NCI-H1436 (cell line): Measurements from ENCODE around the gene IL32.

Experiments used
- DNase-seq: peaks from one replicate; lab custom pipeline; 2025; lab: John Stamatoyannopoulos, UW

Gene IL32

DNA sequence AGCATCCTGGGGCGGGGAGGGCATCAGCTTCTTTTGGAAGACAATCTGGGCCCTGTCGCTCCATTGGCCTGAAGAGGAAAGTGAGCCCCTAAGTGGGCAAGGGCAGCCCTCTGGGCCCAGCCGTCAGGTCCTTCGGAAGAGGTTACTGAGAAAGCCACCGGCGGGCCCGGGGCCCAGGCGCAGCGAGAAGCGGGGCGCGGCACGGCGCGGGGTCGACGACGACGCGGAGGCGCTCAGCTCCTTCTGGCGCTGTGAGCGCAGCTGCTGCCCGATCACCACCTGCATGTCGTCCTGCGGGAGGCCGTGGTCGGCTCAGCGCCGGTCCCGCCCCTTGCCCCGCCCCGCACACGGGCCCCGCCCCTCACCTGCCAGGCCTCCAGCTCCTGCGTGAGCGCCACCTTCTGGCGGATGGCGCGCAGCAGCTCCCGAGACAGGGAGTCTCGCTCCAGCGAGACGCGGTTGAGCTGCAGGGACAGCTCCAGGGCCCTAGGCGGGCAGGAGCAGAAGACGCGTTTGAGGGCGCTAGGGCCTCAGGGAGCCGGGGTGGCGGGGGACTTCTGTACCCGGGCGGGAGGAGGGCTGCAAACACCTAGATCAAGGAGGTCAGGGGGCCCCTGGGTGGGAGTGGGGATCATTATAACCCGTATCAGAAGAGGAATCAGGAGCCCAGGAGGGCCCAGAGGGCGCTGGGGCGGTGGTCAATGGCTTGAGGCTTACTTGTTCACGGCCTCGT, 37.3 kb upstream of the IL32 start:
- DNase-seq = peak; percentile 87

DNA sequence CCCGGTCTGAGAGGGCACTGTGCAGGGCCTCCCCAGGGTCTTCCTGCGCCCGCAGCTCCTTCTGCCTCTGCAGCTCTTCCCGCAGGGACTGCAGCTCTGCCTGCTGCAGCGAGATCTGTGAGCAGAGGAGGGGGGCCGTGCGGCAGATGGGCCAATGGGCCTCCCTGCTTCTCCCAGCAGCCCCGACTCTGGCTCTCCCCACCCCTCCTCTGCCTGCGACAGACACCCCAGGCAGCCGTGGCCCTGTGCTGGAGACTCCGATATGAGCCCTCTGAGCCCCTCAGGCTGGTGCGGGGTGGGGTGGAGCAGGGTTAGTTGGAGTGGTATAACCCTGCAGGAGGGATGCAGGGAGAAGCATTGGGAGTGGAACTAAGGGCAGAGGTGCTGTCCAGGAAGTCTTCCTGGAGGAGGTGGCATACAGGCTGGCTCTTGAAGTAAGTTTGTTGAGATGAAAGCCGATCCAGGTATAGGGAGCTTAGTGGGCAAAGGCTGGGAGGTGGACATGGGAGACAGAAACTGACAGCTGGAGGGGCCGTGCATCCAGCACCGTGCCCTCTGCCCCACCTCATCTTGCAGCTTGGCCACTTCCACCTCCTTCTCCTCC, 36.6 kb upstream of the IL32 start:
- DNase-seq = no peak

DNA sequence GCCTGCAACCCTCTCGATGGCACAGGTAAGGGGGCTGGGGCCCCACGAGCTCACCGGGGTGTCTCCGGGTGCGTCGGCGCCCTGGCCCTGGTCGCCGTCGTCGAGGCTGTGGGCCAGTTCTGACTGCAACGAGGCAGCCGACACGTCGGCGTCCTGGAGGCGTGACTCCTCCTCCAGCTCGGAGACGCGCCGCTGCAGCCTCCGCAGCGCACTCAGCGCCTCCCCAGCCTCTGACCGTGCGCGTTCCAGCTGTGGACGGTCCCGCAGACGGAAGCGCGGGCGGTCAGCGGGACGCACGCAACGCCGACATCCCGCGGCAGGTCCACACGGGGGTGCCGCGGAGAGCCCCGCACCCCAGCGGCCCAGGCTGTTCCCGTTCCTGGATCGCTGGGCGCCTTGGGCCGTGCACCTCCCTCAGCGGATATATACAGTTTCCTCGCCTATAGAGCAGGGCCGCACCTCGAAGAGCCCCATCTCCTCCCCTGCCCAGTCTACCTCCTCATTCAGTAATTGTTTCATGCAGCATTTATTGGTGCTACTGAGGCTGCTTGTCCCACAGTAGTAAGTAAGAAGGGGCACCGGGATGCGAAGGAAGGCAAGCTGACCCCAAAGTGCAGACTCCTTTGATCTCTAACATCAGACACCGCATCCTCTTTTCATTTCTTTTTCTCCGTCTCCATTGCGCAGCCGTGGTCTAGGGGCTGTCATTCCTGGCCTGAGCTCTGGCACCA, 35.8 kb upstream of the IL32 start:
- DNase-seq = peak; percentile 28

DNA sequence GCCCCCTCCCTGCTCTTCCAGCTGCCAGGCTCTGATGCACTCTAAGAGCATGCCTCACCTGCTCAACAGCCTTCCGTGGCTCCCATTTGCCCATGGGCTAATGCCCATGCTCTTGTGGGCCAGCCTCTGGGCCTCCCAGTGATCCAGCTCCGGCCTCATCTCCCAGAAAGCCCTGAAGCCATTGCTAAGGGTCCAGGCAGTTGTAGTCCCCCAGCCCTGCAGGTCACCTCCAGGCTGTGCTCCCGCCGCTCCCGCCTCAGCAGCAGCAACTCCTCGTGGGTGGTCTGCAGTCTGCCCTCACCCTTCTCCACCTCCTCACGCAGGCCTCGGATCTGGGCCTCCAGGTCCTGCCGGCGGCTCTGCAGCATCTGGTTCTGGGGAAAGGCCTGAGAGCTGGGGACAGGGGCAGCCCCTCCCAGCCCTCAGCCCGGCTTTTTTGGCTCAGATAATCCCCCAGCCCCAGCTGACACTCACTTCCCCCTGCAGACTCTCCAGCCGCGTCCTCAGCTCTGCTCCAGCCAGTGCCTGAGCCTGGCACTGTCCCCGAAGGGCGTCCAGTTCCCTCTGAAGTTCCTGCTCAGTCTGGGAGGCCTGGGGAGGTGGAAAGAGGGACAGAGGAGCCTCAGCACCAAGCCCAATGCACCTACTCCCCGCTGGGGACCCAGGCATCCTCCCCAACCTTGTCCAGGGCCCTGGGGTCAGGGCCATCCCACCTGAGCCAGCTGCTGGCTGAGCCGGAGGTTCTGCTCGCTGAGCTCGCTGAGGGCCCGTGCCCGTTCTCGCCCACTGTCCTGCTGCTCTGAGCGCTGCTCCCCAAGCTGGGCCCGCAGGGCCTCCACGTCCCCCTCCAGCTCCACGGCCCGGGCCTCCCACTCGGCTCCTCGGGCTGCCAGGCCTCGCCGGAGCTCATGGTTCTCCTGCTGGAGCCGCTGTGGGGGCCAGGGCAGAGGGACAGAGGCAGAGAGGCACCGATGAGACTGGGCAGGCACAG, 34.9 kb upstream of the IL32 start:
- DNase-seq = no peak

DNA sequence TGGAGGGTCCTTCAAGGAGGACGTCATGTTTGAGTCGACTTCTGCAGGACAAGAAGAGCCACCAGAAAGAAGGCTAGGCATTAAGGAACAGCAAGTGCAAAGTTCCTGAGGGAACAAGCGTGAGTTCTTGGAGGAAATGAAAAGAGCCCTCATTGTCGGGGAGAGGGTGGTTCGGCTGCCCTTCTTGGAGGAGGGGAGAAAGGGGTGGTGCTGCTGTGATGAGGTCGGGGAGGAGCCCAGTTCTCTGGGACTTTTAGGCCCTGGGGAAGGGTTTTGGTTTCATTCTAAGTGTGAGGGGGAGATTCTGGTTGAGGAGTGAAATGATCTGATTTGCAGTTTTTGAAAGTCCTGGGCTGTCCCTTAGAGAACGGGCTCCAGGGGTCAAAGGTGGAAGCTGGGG, 32.8 kb upstream of the IL32 start:
- no peak for DNase-seq

DNA sequence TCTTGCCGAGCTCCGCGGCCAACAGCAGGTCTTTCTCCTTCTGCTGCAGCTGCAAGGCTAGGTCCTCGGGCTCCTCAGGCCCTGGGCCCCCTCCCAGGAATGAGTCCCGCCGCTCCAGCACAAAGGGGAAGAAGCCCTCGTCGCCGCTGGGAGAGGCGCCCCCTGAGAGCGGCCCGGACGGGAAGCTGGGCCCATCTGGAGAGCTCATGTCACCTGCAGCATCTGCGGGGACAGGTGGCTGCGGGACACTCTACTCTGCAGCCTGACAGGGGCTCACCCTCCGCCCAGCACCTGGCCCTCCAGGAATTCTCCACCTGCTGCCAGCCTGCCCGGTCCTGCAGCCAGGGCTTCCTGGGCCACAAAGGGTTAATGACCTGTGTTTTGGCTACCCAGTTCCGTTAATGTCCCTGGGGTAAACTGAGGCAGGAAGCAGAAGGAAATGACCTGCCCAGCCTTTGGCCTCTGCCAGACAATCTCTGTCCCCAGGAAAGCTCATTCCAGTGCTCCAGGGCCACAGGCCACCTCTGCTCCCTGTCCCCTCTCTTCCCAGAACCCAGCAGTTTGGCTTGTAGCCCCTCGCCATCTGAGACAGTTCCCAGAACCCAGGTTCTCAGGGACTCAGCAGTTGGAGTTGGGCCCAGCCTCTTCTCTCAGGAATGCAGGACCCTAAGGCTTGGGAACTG, 30.0 kb upstream of the IL32 start:
- no peak for DNase-seq

DNA sequence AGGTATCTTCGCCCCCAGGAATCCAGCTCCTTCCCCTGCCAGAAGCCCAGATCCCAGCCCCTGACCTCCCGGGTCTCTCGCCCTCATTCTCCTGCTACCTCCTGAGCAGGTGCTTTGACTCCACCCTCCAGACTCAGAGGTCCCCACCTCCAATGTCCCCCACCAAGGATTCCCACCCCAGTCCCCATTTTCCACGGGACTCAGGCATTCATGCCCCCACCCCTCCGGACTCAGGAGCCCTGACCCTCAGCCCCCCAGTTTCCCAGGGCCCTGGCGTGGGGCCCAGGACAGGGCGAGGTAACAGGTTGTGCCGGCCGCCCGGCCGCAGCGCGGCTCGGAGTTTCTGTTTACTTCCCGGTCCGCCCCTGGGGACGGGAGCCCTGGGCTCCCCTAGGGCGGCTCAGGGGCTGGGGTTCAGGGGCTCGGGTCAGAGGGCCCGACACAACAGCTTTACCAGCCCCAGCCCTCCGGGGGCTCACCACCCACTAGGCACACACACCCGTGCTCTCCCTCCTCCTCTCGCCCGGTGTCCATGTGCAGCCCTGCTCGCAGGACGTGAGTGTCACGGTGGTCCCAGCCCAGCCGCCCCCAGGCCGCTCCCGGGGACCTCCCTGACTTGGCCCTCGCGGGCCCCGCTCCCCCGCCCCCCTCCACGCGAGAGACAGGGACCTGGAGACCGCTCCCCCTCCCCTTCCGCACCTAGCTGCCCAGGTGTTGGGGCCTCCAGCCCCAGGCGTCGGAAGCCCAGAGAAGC, 29.3 kb upstream of the IL32 start:
- no peak for DNase-seq

DNA sequence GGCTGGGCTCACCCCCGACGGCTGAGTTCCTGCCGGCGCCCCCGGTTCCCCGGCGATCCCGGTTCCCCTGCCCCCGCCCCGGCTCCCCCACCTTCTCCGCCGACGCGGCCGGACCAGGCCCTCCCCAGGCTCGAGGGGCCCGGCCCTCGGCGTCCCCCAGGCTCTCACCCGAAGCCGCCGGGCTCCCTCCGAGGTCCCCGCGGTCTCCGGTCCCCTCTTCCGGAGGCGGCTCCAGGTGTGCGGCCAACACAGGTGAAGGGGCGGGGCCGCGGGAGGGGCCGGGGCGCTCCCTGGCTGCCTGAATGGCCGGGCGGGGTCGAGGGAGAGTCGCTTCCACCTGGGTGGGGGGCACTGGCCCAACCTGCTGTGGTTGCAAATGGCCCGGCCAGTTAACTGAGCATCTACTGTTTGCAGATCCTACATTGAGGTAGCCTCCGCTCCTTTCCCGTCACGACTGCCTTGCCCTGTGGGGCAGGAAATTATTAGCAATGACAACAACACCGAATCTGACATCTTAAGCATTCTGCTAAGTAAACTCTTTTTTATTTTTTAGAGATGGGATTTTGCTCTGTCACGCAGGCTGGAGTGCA, 28.6 kb upstream of the IL32 start, which contains the start of gene BICDL2:
BICDL2 (minus strand) TSS at position 219 of the 590 bp plus-strand sequence. CDS start 1,448 bp downstream, outside the sequence.
- no peak for DNase-seq

DNA sequence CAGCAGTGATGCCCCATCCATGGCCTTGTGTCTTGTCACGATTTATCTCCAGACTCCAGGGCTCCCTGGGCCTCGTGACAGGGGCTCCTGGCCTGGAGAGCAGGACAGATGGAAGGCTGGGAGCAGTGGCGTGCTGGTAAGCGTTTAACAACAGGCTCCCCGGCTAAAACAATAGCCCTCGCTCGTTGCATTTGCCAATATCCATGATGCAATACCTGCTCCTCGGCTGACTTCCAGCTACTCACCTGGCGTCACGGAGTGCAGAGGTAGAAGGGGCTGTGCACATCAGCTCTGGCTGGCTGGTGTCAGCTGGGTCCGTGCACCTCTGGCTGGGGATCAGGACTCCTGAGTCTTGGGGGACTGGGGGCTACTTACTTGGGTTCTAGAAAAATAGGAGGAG, 27.2 kb upstream of the IL32 start:
- DNase-seq = no peak

DNA sequence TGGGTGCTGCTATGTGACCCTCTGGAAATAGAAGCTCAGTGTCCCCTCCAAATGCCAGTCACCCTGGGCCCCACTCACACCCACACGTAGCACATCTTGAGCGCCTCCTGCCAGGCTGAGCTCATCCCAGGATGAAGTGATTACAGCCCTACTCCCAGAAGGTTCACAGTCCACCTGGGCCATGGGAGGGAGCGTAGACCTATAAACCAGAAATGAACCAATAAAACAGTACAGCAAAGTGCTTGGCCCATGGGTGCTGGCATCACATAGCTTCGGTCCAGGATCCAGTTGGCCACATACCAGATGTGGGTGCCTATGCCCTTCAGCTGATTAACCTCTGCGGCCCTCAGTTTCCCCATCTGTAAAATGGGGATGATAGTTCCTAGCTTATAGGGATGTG, 26.5 kb upstream of the IL32 start:
- no peak for DNase-seq

DNA sequence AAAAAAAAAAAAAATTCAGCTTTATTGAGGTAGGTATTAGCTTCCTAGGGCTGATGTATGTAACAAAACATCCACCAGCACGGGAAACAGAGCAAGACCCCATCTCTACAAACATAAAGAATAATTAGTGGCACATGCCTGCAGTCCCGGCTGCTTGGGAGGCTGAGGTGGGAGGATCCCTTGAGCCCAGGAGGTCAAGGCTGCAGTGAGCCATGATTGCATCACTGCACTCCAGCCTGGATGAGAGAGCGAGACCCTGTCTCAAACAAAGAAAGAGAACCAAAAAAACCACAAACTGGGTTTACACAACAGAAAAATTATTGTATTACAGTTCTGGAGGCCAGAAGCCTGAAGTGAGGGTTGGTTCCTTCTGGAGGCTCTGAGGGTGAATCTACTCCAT, 23.1 kb upstream of the IL32 start:
- no peak for DNase-seq

DNA sequence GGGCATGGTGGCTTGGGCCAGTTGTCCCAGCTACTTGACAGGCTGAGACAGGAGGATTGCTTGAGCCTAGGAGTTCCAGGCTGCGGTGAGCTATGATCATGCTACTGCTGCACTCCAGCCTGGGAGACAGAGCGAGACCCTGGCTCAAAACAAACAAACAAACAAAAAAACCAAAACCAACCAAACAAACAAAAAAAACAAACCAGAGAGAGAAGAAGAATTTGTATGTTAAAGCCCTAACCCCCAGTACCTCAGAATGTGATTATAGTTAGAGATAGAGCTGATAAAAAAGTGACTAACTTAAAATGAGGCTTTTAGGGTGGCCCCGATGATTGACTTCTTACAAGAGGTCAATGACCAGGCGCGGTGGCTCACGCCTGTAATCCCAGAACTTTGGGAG, 20.7 kb upstream of the IL32 start:
- no peak for DNase-seq

DNA sequence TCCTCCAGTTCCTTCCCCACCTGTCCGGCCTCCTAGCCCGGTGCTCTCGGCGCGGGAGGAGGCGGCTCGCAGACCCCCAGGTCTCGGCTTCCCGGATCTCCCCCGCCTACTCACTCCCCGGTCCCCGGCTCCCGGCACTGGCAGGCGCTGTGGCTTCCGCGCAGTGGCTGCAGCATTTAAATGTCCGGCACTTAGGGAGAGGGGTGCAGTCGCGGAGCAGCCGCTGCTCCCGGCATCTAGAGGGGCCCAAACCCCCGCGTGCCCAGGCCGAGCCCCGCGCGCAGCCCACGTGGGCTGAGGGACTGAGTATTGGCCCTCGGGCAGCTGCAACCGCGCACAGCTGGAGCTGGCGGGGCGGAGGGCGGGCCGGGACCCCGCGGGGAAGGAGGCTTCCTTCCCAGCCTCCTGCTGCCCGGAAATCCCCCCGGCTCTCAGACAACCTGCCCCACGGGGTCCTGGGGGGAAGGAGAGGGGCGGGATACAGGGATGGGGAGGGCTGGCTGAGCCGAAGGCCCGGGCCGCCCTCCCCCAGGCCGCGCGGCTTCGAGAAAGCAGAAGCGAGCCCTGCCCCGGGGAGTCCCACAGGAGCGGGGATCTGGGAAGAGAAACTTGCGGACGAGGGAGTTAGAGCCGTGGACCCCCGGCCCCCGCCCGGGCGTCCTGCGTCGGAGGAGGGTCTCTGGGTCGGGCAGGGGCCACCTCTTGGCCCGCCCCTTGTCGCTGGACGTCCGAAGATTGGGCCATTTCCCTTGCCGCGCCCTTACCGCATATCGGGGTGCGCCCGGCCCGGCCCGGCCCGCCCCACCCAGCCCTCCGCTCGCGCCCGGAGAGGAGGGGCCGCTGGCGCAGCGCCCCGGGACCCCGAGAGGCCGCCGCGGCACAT, 19.4 kb upstream of the IL32 start, which contains the start of gene MMP25:
MMP25 (plus strand) TSS at position 804 of the 883 bp plus-strand sequence. CDS start 357 bp downstream, outside the sequence.
- no peak for DNase-seq

DNA sequence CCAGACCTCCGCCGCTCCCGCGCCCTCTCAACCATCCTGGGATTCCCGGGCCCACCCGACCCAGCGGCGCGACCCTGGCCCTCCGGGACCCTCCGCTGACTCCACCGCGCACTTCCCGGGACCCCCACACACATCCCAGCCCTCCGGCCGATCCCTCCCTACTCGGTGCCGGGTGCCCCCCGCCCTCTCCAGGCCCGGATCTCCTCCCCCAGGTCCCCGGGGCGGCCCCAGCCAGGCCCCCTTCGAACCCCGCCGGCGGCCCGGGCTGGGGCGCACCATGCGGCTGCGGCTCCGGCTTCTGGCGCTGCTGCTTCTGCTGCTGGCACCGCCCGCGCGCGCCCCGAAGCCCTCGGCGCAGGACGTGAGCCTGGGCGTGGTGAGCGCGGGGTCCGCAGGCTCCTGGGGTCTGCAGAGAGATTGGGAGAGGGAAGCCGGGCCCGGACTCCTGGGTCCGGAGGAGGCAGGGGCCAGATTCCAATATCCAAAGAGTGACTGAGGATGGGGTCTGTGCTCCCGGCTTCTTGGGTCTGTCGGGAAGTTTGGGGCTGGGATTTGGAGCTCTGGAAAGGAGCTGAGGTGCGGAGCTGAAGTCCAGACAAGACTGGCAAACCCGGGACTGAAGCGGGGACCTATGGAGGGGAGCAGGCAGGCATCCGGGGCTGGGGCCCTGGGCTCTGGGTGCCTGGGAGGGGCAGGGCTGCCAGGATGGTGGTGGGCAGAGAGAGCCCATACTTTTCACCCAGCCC, 18.6 kb upstream of the IL32 start:
- DNase-seq = no peak

DNA sequence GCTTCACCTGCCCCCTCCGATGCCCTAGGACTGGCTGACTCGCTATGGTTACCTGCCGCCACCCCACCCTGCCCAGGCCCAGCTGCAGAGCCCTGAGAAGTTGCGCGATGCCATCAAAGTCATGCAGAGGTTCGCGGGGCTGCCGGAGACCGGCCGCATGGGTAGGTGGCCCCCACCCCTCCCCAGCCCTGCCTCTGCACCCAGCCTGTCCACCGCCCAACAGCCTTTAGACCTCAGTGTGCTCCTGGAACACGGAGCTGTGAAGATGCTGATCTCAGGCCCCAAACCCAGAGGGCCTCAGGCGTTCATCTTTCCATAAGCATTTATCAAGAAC, 18.1 kb upstream of the IL32 start:
- no peak for DNase-seq

DNA sequence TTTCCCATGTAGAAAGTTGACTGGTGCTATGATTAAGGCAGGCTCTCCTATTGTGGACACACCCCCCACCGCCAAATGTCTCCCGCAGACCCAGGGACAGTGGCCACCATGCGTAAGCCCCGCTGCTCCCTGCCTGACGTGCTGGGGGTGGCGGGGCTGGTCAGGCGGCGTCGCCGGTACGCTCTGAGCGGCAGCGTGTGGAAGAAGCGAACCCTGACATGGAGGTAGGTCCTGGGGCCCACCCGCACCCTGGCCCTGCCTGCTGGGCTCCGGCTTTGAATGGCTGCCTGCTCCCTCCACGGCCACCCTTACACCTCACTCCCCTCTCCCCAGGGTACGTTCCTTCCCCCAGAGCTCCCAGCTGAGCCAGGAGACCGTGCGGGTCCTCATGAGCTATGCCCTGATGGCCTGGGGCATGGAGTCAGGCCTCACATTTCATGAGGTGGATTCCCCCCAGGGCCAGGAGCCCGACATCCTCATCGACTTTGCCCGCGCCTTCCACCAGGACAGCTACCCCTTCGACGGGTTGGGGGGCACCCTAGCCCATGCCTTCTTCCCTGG, 15.4 kb upstream of the IL32 start:
- no peak for DNase-seq

DNA sequence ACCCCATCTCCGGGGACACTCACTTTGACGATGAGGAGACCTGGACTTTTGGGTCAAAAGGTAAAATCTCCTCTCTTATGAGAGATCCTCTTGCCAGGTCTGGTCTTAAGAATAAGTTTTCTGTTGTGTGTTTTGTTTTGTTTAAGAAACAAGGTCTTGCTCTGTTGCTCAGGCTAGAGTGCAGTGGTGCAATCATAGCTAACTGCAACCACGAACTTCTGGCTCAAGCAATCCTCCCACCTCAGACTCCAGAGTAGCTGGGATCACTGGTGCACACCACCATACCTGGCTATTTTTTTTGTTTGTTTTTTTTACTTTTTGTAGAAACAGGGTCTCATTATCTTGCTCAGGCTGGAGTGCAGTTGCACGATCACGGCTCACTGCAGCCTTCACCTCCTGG, 15.0 kb upstream of the IL32 start:
- DNase-seq = no peak

DNA sequence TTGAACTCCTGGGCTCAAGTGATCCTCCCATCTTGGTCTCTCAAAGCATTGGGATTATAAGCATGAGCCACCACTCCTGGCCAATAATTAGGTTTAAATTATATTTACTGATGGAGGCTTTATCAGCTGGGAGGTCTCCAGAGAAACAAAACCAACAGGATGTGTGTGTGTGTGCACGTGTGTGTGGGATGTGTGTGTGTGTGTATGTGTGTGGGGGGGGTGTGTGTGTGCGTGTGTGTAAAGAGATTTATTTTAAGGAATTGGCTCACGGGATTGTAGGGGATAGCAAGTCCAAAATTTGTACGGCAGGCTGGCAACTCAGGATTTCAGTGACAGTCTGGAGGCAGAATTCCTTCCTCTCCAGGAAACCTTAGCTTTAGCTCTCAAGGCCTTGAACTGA, 14.4 kb upstream of the IL32 start:
- no peak for DNase-seq
